ENCODE results near the gene SP1. TPM values are rescaled to one million over a fixed set of nuclear protein-coding genes. Genes with fewer than 3 reads are reported as not detected.
A peak's percentile ranks its signal among the peaks of the same experiment; 100 is the strongest.

Gene SP1
- total RNA-seq, 1 experiment from 2014 or later, result 87.2 TPM

GRCh38 chr12:53344824-53345485 is 35.0 kb upstream of the SP1 start (continued):
- TF ChIP-seq, protein P1, sequence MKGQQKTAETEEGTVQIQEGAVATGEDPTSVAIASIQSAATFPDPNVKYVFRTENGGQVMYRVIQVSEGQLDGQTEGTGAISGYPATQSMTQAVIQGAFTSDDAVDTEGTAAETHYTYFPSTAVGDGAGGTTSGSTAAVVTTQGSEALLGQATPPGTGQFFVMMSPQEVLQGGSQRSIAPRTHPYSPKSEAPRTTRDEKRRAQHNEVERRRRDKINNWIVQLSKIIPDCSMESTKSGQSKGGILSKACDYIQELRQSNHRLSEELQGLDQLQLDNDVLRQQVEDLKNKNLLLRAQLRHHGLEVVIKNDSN (CRISPR knock-in tag; IDR thresholded peaks at IDR 0.05), result no peak
- no peak for TF ChIP-seq ATF3 (CRISPR knock-in tag; conservative IDR thresholded peaks at IDR 0.05)
- no peak for TF ChIP-seq JUN (CRISPR knock-in tag; IDR thresholded peaks at IDR 0.05)
- TF ChIP-seq, protein P2, sequence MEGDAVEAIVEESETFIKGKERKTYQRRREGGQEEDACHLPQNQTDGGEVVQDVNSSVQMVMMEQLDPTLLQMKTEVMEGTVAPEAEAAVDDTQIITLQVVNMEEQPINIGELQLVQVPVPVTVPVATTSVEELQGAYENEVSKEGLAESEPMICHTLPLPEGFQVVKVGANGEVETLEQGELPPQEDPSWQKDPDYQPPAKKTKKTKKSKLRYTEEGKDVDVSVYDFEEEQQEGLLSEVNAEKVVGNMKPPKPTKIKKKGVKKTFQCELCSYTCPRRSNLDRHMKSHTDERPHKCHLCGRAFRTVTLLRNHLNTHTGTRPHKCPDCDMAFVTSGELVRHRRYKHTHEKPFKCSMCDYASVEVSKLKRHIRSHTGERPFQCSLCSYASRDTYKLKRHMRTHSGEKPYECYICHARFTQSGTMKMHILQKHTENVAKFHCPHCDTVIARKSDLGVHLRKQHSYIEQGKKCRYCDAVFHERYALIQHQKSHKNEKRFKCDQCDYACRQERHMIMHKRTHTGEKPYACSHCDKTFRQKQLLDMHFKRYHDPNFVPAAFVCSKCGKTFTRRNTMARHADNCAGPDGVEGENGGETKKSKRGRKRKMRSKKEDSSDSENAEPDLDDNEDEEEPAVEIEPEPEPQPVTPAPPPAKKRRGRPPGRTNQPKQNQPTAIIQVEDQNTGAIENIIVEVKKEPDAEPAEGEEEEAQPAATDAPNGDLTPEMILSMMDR (IDR thresholded peaks at IDR 0.05), result no peak
- peak; percentile 27; the same call in 1 of the 2 replicates for TF ChIP-seq FOXP1 (CRISPR knock-in tag; IDR thresholded peaks at IDR 0.05; ENCODE audit: borderline replicate concordance)
- TF ChIP-seq USF2 (CRISPR knock-in tag; IDR thresholded peaks at IDR 0.05), result no peak
- no peak for TF ChIP-seq ZNF219 (CRISPR knock-in tag; IDR thresholded peaks at IDR 0.05; ENCODE audit: borderline replicate concordance)
- peak; percentile 92 for TF ChIP-seq ZNF423 (CRISPR knock-in tag; IDR thresholded peaks at IDR 0.05)
- TF ChIP-seq TEAD4 (CRISPR knock-in tag; IDR thresholded peaks at IDR 0.05), result no peak
- no peak for TF ChIP-seq TEAD1 (CRISPR knock-in tag; IDR thresholded peaks at IDR 0.05)
- TF ChIP-seq ELF4 (CRISPR knock-in tag; IDR thresholded peaks at IDR 0.05; ENCODE audit: low read depth), result no peak
- no peak for TF ChIP-seq ZBTB43 (CRISPR knock-in tag; IDR thresholded peaks at IDR 0.05)
- no peak for TF ChIP-seq CREM (CRISPR knock-in tag; IDR thresholded peaks at IDR 0.05)
- 0 out of 2 replicates have a peak, but pooled peaks have one; percentile 28 for TF ChIP-seq FOXK1 (CRISPR knock-in tag; IDR thresholded peaks at IDR 0.05)
- no peak for TF ChIP-seq NR2C2 (CRISPR knock-in tag; IDR thresholded peaks at IDR 0.05)
- peak; percentile 51; the same call in 1 of the 2 replicates for TF ChIP-seq SP1 (CRISPR knock-in tag; conservative IDR thresholded peaks at IDR 0.05)
- peak; percentile 37; the same call in 1 of the 2 replicates for TF ChIP-seq ETV6 (CRISPR knock-in tag; IDR thresholded peaks at IDR 0.05)
- no peak for TF ChIP-seq NR3C1 (CRISPR knock-in tag; conservative IDR thresholded peaks at IDR 0.05; ENCODE audit: low read depth)
- peak; percentile 37; the same call in 1 of the 2 replicates for TF ChIP-seq MYBL2 (CRISPR knock-in tag; IDR thresholded peaks at IDR 0.05)
- TF ChIP-seq NFATC4 (CRISPR knock-in tag; IDR thresholded peaks at IDR 0.05), result no peak
- TF ChIP-seq IRF2 (CRISPR knock-in tag; IDR thresholded peaks at IDR 0.05; ENCODE audit: borderline replicate concordance, low read depth), result no peak
- TF ChIP-seq, protein P3, sequence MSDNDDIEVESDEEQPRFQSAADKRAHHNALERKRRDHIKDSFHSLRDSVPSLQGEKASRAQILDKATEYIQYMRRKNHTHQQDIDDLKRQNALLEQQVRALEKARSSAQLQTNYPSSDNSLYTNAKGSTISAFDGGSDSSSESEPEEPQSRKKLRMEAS (CRISPR knock-in tag; IDR thresholded peaks at IDR 0.05), result no peak; the same call in 1 of the 2 replicates
- no peak for TF ChIP-seq ZNF232 (CRISPR knock-in tag; IDR thresholded peaks at IDR 0.05)
- TF ChIP-seq, protein P4, sequence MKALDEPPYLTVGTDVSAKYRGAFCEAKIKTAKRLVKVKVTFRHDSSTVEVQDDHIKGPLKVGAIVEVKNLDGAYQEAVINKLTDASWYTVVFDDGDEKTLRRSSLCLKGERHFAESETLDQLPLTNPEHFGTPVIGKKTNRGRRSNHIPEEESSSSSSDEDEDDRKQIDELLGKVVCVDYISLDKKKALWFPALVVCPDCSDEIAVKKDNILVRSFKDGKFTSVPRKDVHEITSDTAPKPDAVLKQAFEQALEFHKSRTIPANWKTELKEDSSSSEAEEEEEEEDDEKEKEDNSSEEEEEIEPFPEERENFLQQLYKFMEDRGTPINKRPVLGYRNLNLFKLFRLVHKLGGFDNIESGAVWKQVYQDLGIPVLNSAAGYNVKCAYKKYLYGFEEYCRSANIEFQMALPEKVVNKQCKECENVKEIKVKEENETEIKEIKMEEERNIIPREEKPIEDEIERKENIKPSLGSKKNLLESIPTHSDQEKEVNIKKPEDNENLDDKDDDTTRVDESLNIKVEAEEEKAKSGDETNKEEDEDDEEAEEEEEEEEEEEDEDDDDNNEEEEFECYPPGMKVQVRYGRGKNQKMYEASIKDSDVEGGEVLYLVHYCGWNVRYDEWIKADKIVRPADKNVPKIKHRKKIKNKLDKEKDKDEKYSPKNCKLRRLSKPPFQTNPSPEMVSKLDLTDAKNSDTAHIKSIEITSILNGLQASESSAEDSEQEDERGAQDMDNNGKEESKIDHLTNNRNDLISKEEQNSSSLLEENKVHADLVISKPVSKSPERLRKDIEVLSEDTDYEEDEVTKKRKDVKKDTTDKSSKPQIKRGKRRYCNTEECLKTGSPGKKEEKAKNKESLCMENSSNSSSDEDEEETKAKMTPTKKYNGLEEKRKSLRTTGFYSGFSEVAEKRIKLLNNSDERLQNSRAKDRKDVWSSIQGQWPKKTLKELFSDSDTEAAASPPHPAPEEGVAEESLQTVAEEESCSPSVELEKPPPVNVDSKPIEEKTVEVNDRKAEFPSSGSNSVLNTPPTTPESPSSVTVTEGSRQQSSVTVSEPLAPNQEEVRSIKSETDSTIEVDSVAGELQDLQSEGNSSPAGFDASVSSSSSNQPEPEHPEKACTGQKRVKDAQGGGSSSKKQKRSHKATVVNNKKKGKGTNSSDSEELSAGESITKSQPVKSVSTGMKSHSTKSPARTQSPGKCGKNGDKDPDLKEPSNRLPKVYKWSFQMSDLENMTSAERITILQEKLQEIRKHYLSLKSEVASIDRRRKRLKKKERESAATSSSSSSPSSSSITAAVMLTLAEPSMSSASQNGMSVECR (CRISPR knock-in tag; IDR thresholded peaks at IDR 0.05; ENCODE audit: borderline replicate concordance), result no peak
- no peak for TF ChIP-seq NFYB (CRISPR knock-in tag; conservative IDR thresholded peaks at IDR 0.05; ENCODE audit: low read depth)
- no peak for TF ChIP-seq RORB (CRISPR knock-in tag; IDR thresholded peaks at IDR 0.05)
